OCI-LY1 (cell line): ENCODE measurements around the gene GULP1.

ENCODE experiments used
- H2AFZ ChIP-seq: fragments of 200-600 bp; sonication (generic), shearing (Covaris generic); 2 replicates; pipeline ENCODE4 v1.6.0; 2014; ENCODE audit warnings: antibody characterized with exemption, mild to moderate bottlenecking, low read length
- H3F3A ChIP-seq: fragments of 200-600 bp; sonication (generic), shearing (Covaris generic); 2 replicates; pipeline ENCODE4 v1.6.0; 2014; ENCODE audit warnings: mild to moderate bottlenecking, antibody characterized with exemption, low read length, moderate library complexity; ENCODE audit not compliant: insufficient read depth
- H3K27ac ChIP-seq: fragments of 200-600 bp; sonication (generic); 2 replicates; pipeline ENCODE4 v1.5.1; 2014; ENCODE audit warnings: low read length, mixed run types, mild to moderate bottlenecking, low read depth; ENCODE audit not compliant: poor library complexity, severe bottlenecking
- H3K27me3 ChIP-seq: fragments of 200-600 bp; sonication (generic); 2 replicates; pipeline ENCODE4 v1.6.0; 2014; ENCODE audit warnings: antibody characterized with exemption, mild to moderate bottlenecking, low read length, moderate library complexity; ENCODE audit not compliant: insufficient read depth
- H3K36me3 ChIP-seq: fragments of 200-600 bp; sonication (generic); 2 replicates; pipeline ENCODE4 v1.6.1; 2014; ENCODE audit warnings: mild to moderate bottlenecking, antibody characterized with exemption, low read length, moderate library complexity, mixed read lengths; ENCODE audit not compliant: insufficient read depth
- H3K4me1 ChIP-seq: fragments of 200-600 bp; sonication (generic); 2 replicates; pipeline ENCODE4 v1.5.1; 2014; ENCODE audit warnings: mild to moderate bottlenecking, low read length, moderate library complexity; ENCODE audit not compliant: insufficient read depth, severe bottlenecking
- H3K4me2 ChIP-seq: fragments of 200-600 bp; sonication (generic), shearing (Covaris generic); 2 replicates; pipeline ENCODE4 v1.6.1; 2014; ENCODE audit warnings: low read length
- H3K4me3 ChIP-seq: fragments of 200-600 bp; sonication (generic); 2 replicates; pipeline ENCODE4 v1.5.1; 2014; ENCODE audit warnings: low read length, low read depth, mild to moderate bottlenecking, mixed read lengths; ENCODE audit not compliant: poor library complexity, severe bottlenecking
- H3K79me2 ChIP-seq: fragments of 200-600 bp; shearing (Covaris generic); 2 replicates; pipeline ENCODE4 v1.6.1; 2016; ENCODE audit warnings: mixed run types, low read length, mixed read lengths; ENCODE audit not compliant: insufficient read depth
- H3K9ac ChIP-seq: fragments of 200-600 bp; sonication (generic), shearing (Covaris generic); 2 replicates; pipeline ENCODE4 v1.6.1; 2014; ENCODE audit warnings: mild to moderate bottlenecking, low read length, mixed read lengths
- H3K9me2 ChIP-seq: fragments of 200-600 bp; sonication (generic), shearing (Covaris generic); 2 replicates; pipeline ENCODE4 v1.6.1; 2014; ENCODE audit warnings: low read depth, mild to moderate bottlenecking, low read length, mixed read lengths
- H3K9me3 ChIP-seq: fragments of 200-600 bp; shearing (Covaris generic); 2 replicates; pipeline ENCODE4 v1.6.1; 2014; ENCODE audit warnings: low read length, mixed read lengths
- H4K20me1 ChIP-seq: fragments of 200-600 bp; sonication (generic), shearing (Covaris generic); 2 replicates; pipeline ENCODE4 v1.6.0; 2016; ENCODE audit warnings: mild to moderate bottlenecking, low read length; ENCODE audit not compliant: insufficient read depth
- EZH2 ChIP-seq: fragments of 200-600 bp; sonication (generic), shearing (Covaris generic); IDR thresholded peaks from 2 replicates; pipeline ENCODE4 v1.8.0; 2017; ENCODE audit warnings: borderline replicate concordance, mixed run types, mild to moderate bottlenecking, antibody characterized with exemption, low read length, moderate library complexity, mixed read lengths
- TF ChIP-seq, protein P1 (sequence below): fragments of 200-600 bp; sonication (generic), shearing (Covaris generic); IDR thresholded peaks from 2 replicates; pipeline ENCODE4 v1.5.1; 2017; ENCODE audit warnings: mild to moderate bottlenecking, antibody characterized with exemption, low read length, moderate library complexity, mixed read lengths

Gene GULP1

GRCh38 chr2:188576651-188577050, 285.0 kb downstream of the GULP1 start:
- no peaks in the 10 kb centered on the region for H3K27me3 ChIP-seq
- H3K4me3 ChIP-seq = no peak overlapping the region
- no peaks in the 10 kb centered on the region for H3K4me1 ChIP-seq
- H3K9me3 ChIP-seq = no peaks in the 10 kb centered on the region
- no peaks in the 10 kb centered on the region for H3K79me2 ChIP-seq
- no peak overlapping the region for H3K4me2 ChIP-seq
- H3K9ac ChIP-seq = no peak overlapping the region
- no peak overlapping the region for H3K27ac ChIP-seq
- H2AFZ ChIP-seq = no peak overlapping the region
- no peaks in the 10 kb centered on the region for H3K36me3 ChIP-seq
- H3K9me2 ChIP-seq = no peaks in the 10 kb centered on the region
- H4K20me1 ChIP-seq = no peaks in the 10 kb centered on the region
- no peak for TF ChIP-seq EZH2
- TF ChIP-seq, protein P1, sequence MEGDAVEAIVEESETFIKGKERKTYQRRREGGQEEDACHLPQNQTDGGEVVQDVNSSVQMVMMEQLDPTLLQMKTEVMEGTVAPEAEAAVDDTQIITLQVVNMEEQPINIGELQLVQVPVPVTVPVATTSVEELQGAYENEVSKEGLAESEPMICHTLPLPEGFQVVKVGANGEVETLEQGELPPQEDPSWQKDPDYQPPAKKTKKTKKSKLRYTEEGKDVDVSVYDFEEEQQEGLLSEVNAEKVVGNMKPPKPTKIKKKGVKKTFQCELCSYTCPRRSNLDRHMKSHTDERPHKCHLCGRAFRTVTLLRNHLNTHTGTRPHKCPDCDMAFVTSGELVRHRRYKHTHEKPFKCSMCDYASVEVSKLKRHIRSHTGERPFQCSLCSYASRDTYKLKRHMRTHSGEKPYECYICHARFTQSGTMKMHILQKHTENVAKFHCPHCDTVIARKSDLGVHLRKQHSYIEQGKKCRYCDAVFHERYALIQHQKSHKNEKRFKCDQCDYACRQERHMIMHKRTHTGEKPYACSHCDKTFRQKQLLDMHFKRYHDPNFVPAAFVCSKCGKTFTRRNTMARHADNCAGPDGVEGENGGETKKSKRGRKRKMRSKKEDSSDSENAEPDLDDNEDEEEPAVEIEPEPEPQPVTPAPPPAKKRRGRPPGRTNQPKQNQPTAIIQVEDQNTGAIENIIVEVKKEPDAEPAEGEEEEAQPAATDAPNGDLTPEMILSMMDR = no peak
- H3F3A ChIP-seq = no peaks in the 10 kb centered on the region

- TF ChIP-seq, protein P1 = no peak
- H3K27ac ChIP-seq = no peak overlapping the region
Measured at GRCh38 chr2:188577231-188577630, 285.6 kb downstream of the GULP1 start.

GRCh38 chr2:188580738-188581137, 289.1 kb downstream of the GULP1 start:
- Histone ChIP-seq H3F3A (no peaks in the 10 kb centered on the region), H4K20me1 (no peaks in the 10 kb centered on the region), H3K36me3 (no peaks in the 10 kb centered on the region), H3K27ac (no peak overlapping the region), H2AFZ (no peak overlapping the region), H3K27me3 (no peaks in the 10 kb centered on the region), H3K4me3 (no peak overlapping the region), H3K4me1 (no peaks in the 10 kb centered on the region), H3K9me3 (no peaks in the 10 kb centered on the region), H3K9ac (no peak overlapping the region), H3K79me2 (no peaks in the 10 kb centered on the region), H3K9me2 (no peaks in the 10 kb centered on the region), H3K4me2 (no peak overlapping the region)
- no peak for TF ChIP-seq EZH2
- TF ChIP-seq, protein P1 = no peak

More at GRCh38 chr2:188577231-188577630, 285.6 kb downstream of the GULP1 start:
- Histone ChIP-seq H3K4me1 (no peaks in the 10 kb centered on the region), H3K4me3 (no peak overlapping the region), H3K9me3 (no peaks in the 10 kb centered on the region), H4K20me1 (no peaks in the 10 kb centered on the region), H3K4me2 (no peak overlapping the region), H3K9ac (no peak overlapping the region), H3K9me2 (no peaks in the 10 kb centered on the region), H3K79me2 (no peaks in the 10 kb centered on the region), H3F3A (no peaks in the 10 kb centered on the region), H2AFZ (no peak overlapping the region), H3K27me3 (no peaks in the 10 kb centered on the region), H3K36me3 (no peaks in the 10 kb centered on the region)
